ENCODE measurements around the gene ESM1. TPM values are rescaled to one million over a fixed set of nuclear protein-coding genes. Genes with fewer than 3 reads are reported as not detected.

The ESM1 gene
- total and polyA plus RNA-seq, 2 donors (not counting 3 experiments of a cell fraction or from before 2014, with no cell fraction given) = 214 to 577 TPM

- H3K4me2 ChIP-seq (ENCODE audit: insufficient read depth, low read length) = no peak overlapping the region
- POLR2A ChIA-PET = no interaction called here
- H3K79me2 ChIP-seq (ENCODE audit: control insufficient read depth, insufficient read depth, low read length) = no peaks in the 10 kb centered on the region
- CTCF ChIA-PET = interaction anchor here (2.0 kb wide), 1 partner anchor 8 kb away, joined by 15 read pairs; no protein-coding TSS in a partner anchor
- H3K36me3 ChIP-seq (ENCODE audit: control insufficient read depth in 2 of 2, extremely low read depth in 1 of 2, insufficient read depth in 2 of 2, low read length in 2 of 2) = no peaks in the 10 kb centered on the region
- FAIRE-seq (no peak), DNase-seq (ENCODE audit: low read depth, low spot score) (peak; percentile 46)
- H3K27ac ChIP-seq (ENCODE audit: insufficient read depth, low read depth, low read length) = no peak overlapping the region
- no peaks in the 10 kb centered on the region for H3K9me1 ChIP-seq (replicated peaks; ENCODE audit: control insufficient read depth, extremely low read depth, insufficient read depth, low read length)
- no peak overlapping the region for H3K4me3 ChIP-seq (replicated peaks in 1 of 3; ENCODE audit: insufficient read depth in 1 of 3, low read depth in 1 of 3, low read length in 3 of 3)
- H2AFZ ChIP-seq (ENCODE audit: low read depth, low read length) = no peak overlapping the region
- H3K9ac ChIP-seq (replicated peaks; ENCODE audit: extremely low read depth, insufficient read depth, low read length) = no peak overlapping the region
- dilution Hi-C loops (cut with MboI; ENCODE audit: extremely low pct_ligation_motif_present, low sequenced_read_pairs) = no loop called here
- peaks cover 4% of the 10 kb centered on the region for H3K4me1 ChIP-seq (ENCODE audit: control insufficient read depth, extremely low read depth, insufficient read depth, low read length)
- TF ChIP-seq CTCF (IDR thresholded peaks at IDR 0.05; ENCODE audit: extremely low read depth in 1 of 2, insufficient read depth in 1 of 2, low read depth in 1 of 2, low read length in 2 of 2) (no peak), JUN (IDR thresholded peaks at IDR 0.05; ENCODE audit: borderline replicate concordance, insufficient read depth, insufficient read length, low read depth) (no peak), MYC (IDR thresholded peaks at IDR 0.05; ENCODE audit: low read depth, low read length) (no peak), FOS (IDR thresholded peaks at IDR 0.05; ENCODE audit: borderline replicate concordance, insufficient read depth, low read length) (no peak), MAX (IDR thresholded peaks at IDR 0.05; ENCODE audit: insufficient read depth, insufficient read length) (no peak), POLR2A (IDR thresholded peaks at IDR 0.05; ENCODE audit: low read depth, low read length) (no peak), EZH2 (IDR thresholded peaks at IDR 0.05; ENCODE audit: borderline replicate concordance, low read depth, low read length, severe bottlenecking) (no peak), POLR2AphosphoS5 (IDR thresholded peaks at IDR 0.05; ENCODE audit: insufficient read depth, low read depth, low read length) (no peak), GATA2 (IDR thresholded peaks at IDR 0.05; ENCODE audit: insufficient read depth, insufficient read length, low read depth, low read length) (no peak)
- intact Hi-C loops (cut with micrococcal nuclease) = no loop called here
- H3K27me3 ChIP-seq (ENCODE audit: control insufficient read depth in 2 of 2, insufficient read depth in 2 of 2, low read length in 2 of 2) = peaks cover 14 to 17% of the 10 kb centered on the region in 2 experiments
- BruUV-seq (replicated peaks) = no TSS peak
- H4K20me1 ChIP-seq (replicated peaks; ENCODE audit: control insufficient read depth, extremely low read depth, insufficient read depth, low read length) = no peaks in the 10 kb centered on the region
- no peaks in the 10 kb centered on the region for H3K9me3 ChIP-seq (replicated peaks; ENCODE audit: control insufficient read depth, insufficient read depth, low read length)
Measured at GRCh38 chr5:54936201-54936600, 49.2 kb downstream of the ESM1 start.
